PC-9 (cell line): ENCODE measurements around the gene NFYC. TPM values are rescaled to one million over a fixed set of nuclear protein-coding genes. Genes with fewer than 3 reads are reported as not detected.
"Not testable (repeated sequence)": the region's sequence is repeated elsewhere in the genome, so short reads cannot be mapped to it uniquely, and the experiment has no call there.

Experiments used
- BruUV-seq: library from RNA; stranded (reverse); fragments of 400-500 nt; replicated peaks from 2 replicates; lab custom pipeline; 2021; lab: Mats Ljungman, UMichigan
- CTCF ChIA-PET: fragments of 300-600 bp; sonication (Branson Sonifier 250); formaldehyde crosslinking; loops from one replicate; lab custom pipeline; 2022; ENCODE audit warnings: antibody characterized with exemption; lab: Charles Lee
- POLR2A ChIA-PET: fragments of 300-600 bp; sonication (Branson Sonifier 250); formaldehyde crosslinking; loops from one replicate; lab custom pipeline; 2022; ENCODE audit warnings: antibody characterized with exemption; ENCODE audit not compliant: unreplicated experiment; lab: Charles Lee
- DNase-seq, 2 experiments: peaks; one replicate each; pipeline versions ENCODE4 v3.0.0 to v3.0.0-alpha.2; 2015 to 2022; ENCODE audit warnings: mixed read lengths in 1 of 2
- H2AFZ ChIP-seq: fragments of 200-600 bp; sonication (generic); 2 replicates; pipeline ENCODE4 v1.8.1; 2017; ENCODE audit warnings: antibody characterized with exemption
- H3F3A ChIP-seq: fragments of 200-600 bp; sonication (generic); 2 replicates; pipeline ENCODE4 v1.8.1; 2017; ENCODE audit warnings: antibody characterized with exemption, mild to moderate bottlenecking, low read depth; ENCODE audit not compliant: insufficient read depth
- H3K27ac ChIP-seq: fragments of 200-600 bp; sonication (generic); 2 replicates; pipeline ENCODE4 v1.6.1; 2016; ENCODE audit warnings: mixed run types
- H3K27me3 ChIP-seq: fragments of 200-600 bp; sonication (generic); 2 replicates; pipeline ENCODE4 v1.6.1; 2016; ENCODE audit warnings: low read depth, mixed run types; ENCODE audit not compliant: insufficient read depth
- H3K36me3 ChIP-seq: fragments of 200-600 bp; sonication (generic); 2 replicates; pipeline ENCODE4 v1.6.1; 2016; ENCODE audit warnings: low read depth, mixed run types
- H3K4me1 ChIP-seq: fragments of 200-600 bp; sonication (generic); replicated peaks from 2 replicates; pipeline ENCODE4 v1.6.1; 2016; ENCODE audit warnings: mixed run types; ENCODE audit not compliant: insufficient read depth
- H3K4me2 ChIP-seq: fragments of 200-600 bp; sonication (generic); 2 replicates; pipeline ENCODE4 v1.6.1; 2017; ENCODE audit warnings: mixed run types
- H3K4me3 ChIP-seq: fragments of 200-600 bp; sonication (generic); 2 replicates; pipeline ENCODE4 v1.6.1; 2016; ENCODE audit warnings: mixed run types
- H3K79me2 ChIP-seq: fragments of 200-600 bp; sonication (generic); 2 replicates; pipeline ENCODE4 v1.6.1; 2017; ENCODE audit warnings: low read depth, mixed run types
- H3K9me2 ChIP-seq: fragments of 200-600 bp; sonication (generic); 2 replicates; pipeline ENCODE4 v1.8.1; 2017; ENCODE audit warnings: mild to moderate bottlenecking; ENCODE audit not compliant: insufficient read depth
- H3K9me3 ChIP-seq: fragments of 200-600 bp; sonication (generic); 2 replicates; pipeline ENCODE4 v1.8.1; 2016; ENCODE audit warnings: low read depth; ENCODE audit not compliant: insufficient read depth
- H4K20me1 ChIP-seq: fragments of 200-600 bp; sonication (generic); 2 replicates; pipeline ENCODE4 v1.8.1; 2017; ENCODE audit not compliant: insufficient read depth
- EZH2 ChIP-seq: fragments of 200-600 bp; sonication (generic); IDR thresholded peaks from 2 replicates; pipeline ENCODE4 v1.8.0; 2017; ENCODE audit warnings: antibody characterized with exemption, low read depth
- intact Hi-C: fragments of 100-400 bp; cut with micrococcal nuclease; formaldehyde crosslinking; loops from one replicate; pipeline ENCODE4 v1.10.0; 2022; ENCODE audit not compliant: unreplicated experiment
- total RNA-seq: library from RNA; stranded (reverse); gene quantifications from 2 replicates; pipeline ENCODE4 v1.2.3, GENCODE V29; 2021
- TF ChIP-seq, protein P1 (sequence below): fragments of 200-600 bp; sonication (generic); conservative IDR thresholded peaks from 2 replicates; pipeline ENCODE4 v1.6.1; 2017; ENCODE audit warnings: mixed run types, antibody characterized with exemption, mild to moderate bottlenecking, moderate library complexity

NFYC gene
- total RNA-seq, 1 experiment from 2014 or later = 91.1 TPM

GRCh38 chr1:40723196-40723955 is 31.9 kb downstream of the NFYC start:
- H3K79me2 ChIP-seq = peaks cover 74% of the 10 kb centered on the region
- H3K27me3 ChIP-seq = no peaks in the 10 kb centered on the region
- H3K4me2 ChIP-seq = peak overlapping the region; percentile 44
- H3K36me3 ChIP-seq = no peaks in the 10 kb centered on the region; the same call in 1 of the 2 replicates
- no peak overlapping the region for H2AFZ ChIP-seq
- peak overlapping the region; percentile 31 for H3K27ac ChIP-seq
- TF ChIP-seq, protein P1, sequence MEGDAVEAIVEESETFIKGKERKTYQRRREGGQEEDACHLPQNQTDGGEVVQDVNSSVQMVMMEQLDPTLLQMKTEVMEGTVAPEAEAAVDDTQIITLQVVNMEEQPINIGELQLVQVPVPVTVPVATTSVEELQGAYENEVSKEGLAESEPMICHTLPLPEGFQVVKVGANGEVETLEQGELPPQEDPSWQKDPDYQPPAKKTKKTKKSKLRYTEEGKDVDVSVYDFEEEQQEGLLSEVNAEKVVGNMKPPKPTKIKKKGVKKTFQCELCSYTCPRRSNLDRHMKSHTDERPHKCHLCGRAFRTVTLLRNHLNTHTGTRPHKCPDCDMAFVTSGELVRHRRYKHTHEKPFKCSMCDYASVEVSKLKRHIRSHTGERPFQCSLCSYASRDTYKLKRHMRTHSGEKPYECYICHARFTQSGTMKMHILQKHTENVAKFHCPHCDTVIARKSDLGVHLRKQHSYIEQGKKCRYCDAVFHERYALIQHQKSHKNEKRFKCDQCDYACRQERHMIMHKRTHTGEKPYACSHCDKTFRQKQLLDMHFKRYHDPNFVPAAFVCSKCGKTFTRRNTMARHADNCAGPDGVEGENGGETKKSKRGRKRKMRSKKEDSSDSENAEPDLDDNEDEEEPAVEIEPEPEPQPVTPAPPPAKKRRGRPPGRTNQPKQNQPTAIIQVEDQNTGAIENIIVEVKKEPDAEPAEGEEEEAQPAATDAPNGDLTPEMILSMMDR = no peak
- TF ChIP-seq EZH2 = no peak
- H4K20me1 ChIP-seq = no peaks in the 10 kb centered on the region; the same call in 1 of the 2 replicates
- DNase-seq = peak in 1 of 2 experiments; percentile 75
- BruUV-seq = no TSS peak
- H3K9me2 ChIP-seq = no peaks in the 10 kb centered on the region
- peaks cover 16% of the 10 kb centered on the region for H3K4me1 ChIP-seq
- ChIA-PET CTCF (interaction anchor here (0.5 to 0.7 kb wide), 2 partner anchors 20 to 230 kb away, joined by 3 read pairs; no protein-coding TSS in a partner anchor), POLR2A (interaction anchor here (0.6 kb wide), 1 partner anchor 32 kb away, joined by 9 read pairs; the partner anchor contains the start of gene NFYC)
- H3K9me3 ChIP-seq = no peaks in the 10 kb centered on the region
- intact Hi-C loops = no loop called here
- peaks cover 16% of the 10 kb centered on the region for H3F3A ChIP-seq
- no peak overlapping the region for H3K4me3 ChIP-seq

- H3K4me3 ChIP-seq, H3F3A ChIP-seq, H4K20me1 ChIP-seq, POLR2A ChIA-PET, H3K9me3 ChIP-seq, intact Hi-C loops, H3K27me3 ChIP-seq, CTCF ChIA-PET, H3K36me3 ChIP-seq, H2AFZ ChIP-seq, H3K9me2 ChIP-seq, H3K27ac ChIP-seq, DNase-seq, H3K4me2 ChIP-seq, BruUV-seq: not testable (repeated sequence)
- Histone ChIP-seq H3K4me1 (peaks cover 11% of the 10 kb centered on the region), H3K79me2 (peaks cover 65% of the 10 kb centered on the region)
Observed at GRCh38 chr1:40727662-40728061, 36.2 kb downstream of the NFYC start.

DNA sequence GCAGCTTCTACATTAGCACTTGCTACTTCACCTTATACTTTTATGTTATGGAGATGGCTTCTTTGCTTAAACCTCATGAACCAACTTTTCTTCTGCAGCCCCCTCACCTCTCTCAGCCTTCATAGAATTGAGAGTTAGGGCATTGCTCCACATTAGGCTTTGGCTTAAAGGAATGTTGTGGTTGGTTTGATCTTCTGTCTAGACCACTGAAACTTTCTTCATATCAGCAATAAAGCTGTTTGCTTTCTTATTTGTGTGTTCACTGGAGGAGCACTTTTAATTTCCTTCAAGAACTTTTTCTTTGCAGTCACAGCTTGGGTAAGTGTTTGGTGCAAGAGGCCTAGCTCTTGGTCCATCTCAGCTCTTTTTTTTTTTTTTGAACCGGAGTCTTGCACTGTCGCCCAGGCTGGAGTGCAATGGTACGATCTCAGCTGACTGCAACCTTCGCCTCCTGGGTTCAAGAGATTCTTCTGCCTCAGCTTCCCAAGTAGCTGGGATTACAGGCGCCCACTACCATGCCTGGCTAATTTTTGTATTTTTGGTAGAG is 37.9 kb downstream of the NFYC start:
- CTCF ChIA-PET = not testable (repeated sequence)

DNA sequence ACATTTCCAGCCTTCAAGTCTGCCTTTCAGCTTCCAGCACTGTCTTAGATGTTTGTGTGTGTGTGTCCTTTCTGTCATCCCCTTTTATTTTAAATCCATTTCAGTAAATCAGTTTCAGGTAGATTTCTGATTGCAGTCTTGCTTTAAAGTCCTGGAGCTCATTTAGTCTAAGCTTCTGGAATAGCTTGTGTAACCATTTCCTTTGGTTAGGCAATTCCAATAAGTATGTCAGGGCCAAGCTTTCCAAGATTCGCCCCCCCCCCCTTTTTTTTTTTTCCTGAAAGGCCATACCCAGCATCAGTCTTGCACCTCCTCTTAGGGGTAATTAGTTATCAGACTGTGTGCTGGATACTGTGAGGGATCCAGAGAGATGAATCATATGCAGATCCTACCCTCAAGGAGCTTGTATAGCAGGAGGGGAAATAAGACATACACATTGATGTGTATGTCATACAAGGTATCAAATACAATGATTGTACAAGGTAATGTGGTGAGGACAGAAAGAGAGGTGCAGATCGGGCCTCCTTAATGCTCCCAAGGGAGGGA is 41.3 kb downstream of the NFYC start:
- Histone ChIP-seq H3F3A (peaks cover 8% of the 10 kb centered on the region; the same call in 1 of the 2 replicates), H3K4me1 (no peaks in the 10 kb centered on the region), H3K79me2 (peaks cover 70% of the 10 kb centered on the region), H3K4me3 (no peak overlapping the region), H3K9me2 (no peaks in the 10 kb centered on the region), H3K9me3 (no peaks in the 10 kb centered on the region), H3K36me3 (no peaks in the 10 kb centered on the region), H4K20me1 (peaks cover 10% of the 10 kb centered on the region), H3K4me2 (no peak overlapping the region), H2AFZ (no peak overlapping the region), H3K27me3 (no peaks in the 10 kb centered on the region), H3K27ac (no peak overlapping the region)
- POLR2A ChIA-PET = interaction anchor here (0.6 kb wide), 1 partner anchor 215 kb away, joined by 3 read pairs; no protein-coding TSS in a partner anchor
- CTCF ChIA-PET = interaction anchor here (0.6 kb wide), 1 partner anchor 341 kb away, joined by 6 read pairs; no protein-coding TSS in a partner anchor
- TF ChIP-seq EZH2 = no peak
- TF ChIP-seq, protein P1 = no peak
- intact Hi-C loops = no loop called here
- no peak for DNase-seq
- BruUV-seq = no TSS peak

More for the DNA sequence above, 37.9 kb downstream of the NFYC start:
- H3K4me1 ChIP-seq, H4K20me1 ChIP-seq, H3K27me3 ChIP-seq, POLR2A ChIA-PET, H2AFZ ChIP-seq, BruUV-seq, H3F3A ChIP-seq, H3K4me2 ChIP-seq, H3K4me3 ChIP-seq, H3K9me3 ChIP-seq, H3K27ac ChIP-seq, DNase-seq, intact Hi-C loops, H3K36me3 ChIP-seq, H3K9me2 ChIP-seq: not testable (repeated sequence)
- H3K79me2 ChIP-seq = peaks cover 69% of the 10 kb centered on the region
